K562 (cell line): Measurements from ENCODE around the gene KIF17. TPM values are rescaled to one million over a fixed set of nuclear protein-coding genes. Genes with fewer than 3 reads are reported as not detected.

Experiments
- ATAC-seq: fragments of 200-7000 bp; cut with Tn5 transposase; 3 replicates; pipeline ENCODE4 v1.9.1; 2020; ENCODE audit warnings: moderate library complexity
- BruUV-seq: library from RNA; stranded (reverse); fragments of 400-500 nt; replicated peaks from 2 replicates; lab custom pipeline; 2021; lab: Mats Ljungman, UMichigan
- CTCF ChIA-PET: fragments of 300-600 bp; formaldehyde crosslinking; extraction: SDS; loops from one replicate; lab custom pipeline; 2021; ENCODE audit warnings: low intra/inter-chr PET ratio; lab: Yijun Ruan, JAX
- POLR2A ChIA-PET: fragments of 300-600, 350-650 bp; sonication (Branson Sonifier 250); formaldehyde crosslinking; extraction: SDS; loops from one replicate; lab custom pipeline; 2021; ENCODE audit warnings: antibody characterized with exemption, inconsistent platforms; lab: Yijun Ruan, JAX
- DNase-seq, 4 experiments: peaks; one replicate each; pipeline versions ENCODE4 v3.0.0 to v3.0.0-alpha.2; 2011 to 2018; ENCODE audit warnings: low spot score in 3 of 4, mixed read lengths in 3 of 4; ENCODE audit errors: extremely low read depth in 1 of 4
- FAIRE-seq: peaks from 2 replicates; lab custom pipeline; 2011; peaks lifted over from hg19 to GRCh38; lab: Jason Lieb, UNC
- H2AFZ ChIP-seq: 2 replicates; pipeline ENCODE4 v1.6.0; 2011; ENCODE audit warnings: low read depth, low read length, control low read depth, inconsistent platforms
- H3K27ac ChIP-seq: fragments of 200-600 bp; 3 replicates; pipeline ENCODE4 v1.8.0; 2011; ENCODE audit warnings: low read depth, mild to moderate bottlenecking, control low read depth, inconsistent platforms, low read length, moderate library complexity, mixed read lengths; ENCODE audit errors: extremely low read depth
- H3K27me3 ChIP-seq, 2 experiments: fragments of 300-600 bp in 1 of 2; 2 replicates in 1 of 2; 3 replicates in 1 of 2; pipeline versions ENCODE4 v1.6.0 to v1.8.0; 2011; ENCODE audit warnings: inconsistent platforms in 2 of 2, low read length in 2 of 2, mild to moderate bottlenecking in 1 of 2, mixed read lengths in 1 of 2, moderate library complexity in 1 of 2; ENCODE audit not compliant: control insufficient read depth in 2 of 2, insufficient read depth in 2 of 2
- H3K36me3 ChIP-seq: fragments of 300-600 bp; 3 replicates; pipeline ENCODE4 v1.8.0; 2011; ENCODE audit warnings: mild to moderate bottlenecking, low read length, inconsistent platforms; ENCODE audit not compliant: control insufficient read depth, insufficient read depth
- H3K4me1 ChIP-seq, 2 experiments: fragments of 200-600 bp in 1 of 2; replicated peaks in 1 of 2; 2 replicates in 1 of 2; 3 replicates in 1 of 2; pipeline versions ENCODE4 v1.5.1 to v1.8.0; 2011; ENCODE audit warnings: inconsistent platforms in 2 of 2, low read length in 2 of 2, mild to moderate bottlenecking in 1 of 2, mixed read lengths in 1 of 2, moderate library complexity in 1 of 2; ENCODE audit not compliant: control insufficient read depth in 2 of 2, insufficient read depth in 2 of 2
- H3K4me2 ChIP-seq: 2 replicates; pipeline ENCODE4 v1.6.1; 2011; ENCODE audit warnings: low read length, control low read depth, inconsistent platforms, mixed read lengths; ENCODE audit not compliant: insufficient read depth
- H3K4me3 ChIP-seq: fragments of 200-600 bp; sonication (generic), shearing (Covaris generic); 2 replicates; pipeline ENCODE4 v1.5.1; 2016; ENCODE audit warnings: control low read depth, inconsistent platforms
- H3K79me2 ChIP-seq: fragments of 200-600 bp; 3 replicates; pipeline ENCODE4 v1.8.0; 2011; ENCODE audit warnings: low read length, inconsistent platforms; ENCODE audit not compliant: control insufficient read depth, insufficient read depth
- H3K9ac ChIP-seq, 2 experiments: 2 replicates each; pipeline versions ENCODE4 v1.6.0 to v1.6.1; 2011; ENCODE audit warnings: low read depth in 2 of 2, low read length in 2 of 2, control low read depth in 1 of 2, inconsistent platforms in 1 of 2, mild to moderate bottlenecking in 1 of 2, mixed read lengths in 1 of 2; ENCODE audit not compliant: insufficient read depth in 1 of 2
- H3K9me1 ChIP-seq: one replicate; pipeline ENCODE4 v1.6.0; 2011; ENCODE audit warnings: inconsistent platforms, mild to moderate bottlenecking, low read length, moderate library complexity; ENCODE audit not compliant: control insufficient read depth, insufficient read depth
- H3K9me3 ChIP-seq: replicated peaks from 2 replicates; pipeline ENCODE4 v1.5.1; 2011; ENCODE audit warnings: low read depth, low read length, inconsistent platforms; ENCODE audit not compliant: control insufficient read depth, insufficient read depth
- H4K20me1 ChIP-seq: replicated peaks from 2 replicates; pipeline ENCODE4 v1.6.1; 2011; ENCODE audit warnings: low read length, inconsistent platforms, mixed read lengths; ENCODE audit not compliant: control insufficient read depth, insufficient read depth
- EP300 ChIP-seq: IDR thresholded peaks from 2 replicates; pipeline ENCODE4 v1.6.1; 2012; ENCODE audit warnings: low read length, improper control_type of control experiment
- KLF13 ChIP-seq: fragments of 450-650 bp; IDR thresholded peaks from 2 replicates; pipeline ENCODE4 v1.6.1; 2016; ENCODE audit warnings: missing genetic modification characterization, low read depth, mild to moderate bottlenecking, missing compliant biosample characterization, moderate library complexity, borderline replicate concordance
- MEIS2 ChIP-seq: fragments of 450-650 bp; IDR thresholded peaks from 2 replicates; pipeline ENCODE4 v1.6.1; 2014; ENCODE audit warnings: mild to moderate bottlenecking; ENCODE audit not compliant: partially characterized antibody
- RBM25 ChIP-seq: fragments of 200-400 bp; formaldehyde crosslinking; IDR thresholded peaks from 2 replicates; pipeline ENCODE4 v1.6.1; 2018; ENCODE audit warnings: low read length, low read depth, moderate library complexity; ENCODE audit not compliant: severe bottlenecking
- SNIP1 ChIP-seq: fragments of 450-650 bp; IDR thresholded peaks from 2 replicates; pipeline ENCODE4 v1.7.1; 2017; ENCODE audit warnings: low read depth, mild to moderate bottlenecking
- SNRNP70 ChIP-seq: fragments of 200-400 bp; formaldehyde crosslinking; optimal IDR thresholded peaks from 2 replicates; pipeline ENCODE3; 2017; ENCODE audit warnings: low read depth, low read length
- U2AF2 ChIP-seq: fragments of 200-400 bp; formaldehyde crosslinking; optimal IDR thresholded peaks from 2 replicates; pipeline ENCODE3; 2017; ENCODE audit warnings: low read depth, mild to moderate bottlenecking, low read length
- ZKSCAN1 ChIP-seq: fragments of 150-350 bp; IDR thresholded peaks from 2 replicates; pipeline ENCODE4 v1.6.1; 2016; ENCODE audit warnings: low read depth, low read length
- ZNF175 ChIP-seq: fragments of 200-800 bp; sonication (Bioruptor generic); IDR thresholded peaks from 2 replicates; pipeline ENCODE4 v1.6.1; 2016; ENCODE audit warnings: low read depth, mild to moderate bottlenecking, missing genetic modification characterization, missing compliant biosample characterization
- ZNF586 ChIP-seq: fragments of 450-650 bp; formaldehyde crosslinking; conservative IDR thresholded peaks from 2 replicates; pipeline ENCODE4 v1.4.0; 2020; ENCODE audit warnings: mild to moderate bottlenecking, moderate library complexity
- ZNF695 ChIP-seq: fragments of 450-650 bp; formaldehyde crosslinking; IDR thresholded peaks from 2 replicates; pipeline ENCODE4 v1.4.0; 2020; ENCODE audit warnings: mild to moderate bottlenecking, moderate library complexity
- ZSCAN29 ChIP-seq: fragments of 450-650 bp; IDR thresholded peaks from 2 replicates; pipeline ENCODE4 v1.6.1; 2017
- WGBS: fragments of 100-300 bp; shearing (Covaris generic); methylation state at CpG from one replicate; pipeline ENCODE4 v1.1.6; 2016; ENCODE audit warnings: low coverage, mixed read lengths; ENCODE audit not compliant: insufficient coverage; ENCODE audit errors: missing lambda C conversion rate; 5-methylcytosine and 5-hydroxymethylcytosine counted together
- in situ Hi-C: fragments of 300-500 bp; cut with MboI; formaldehyde crosslinking; loops from 4 replicates; pipeline ENCODE4 v1.15.0; 2018; ENCODE audit warnings: inconsistent platforms, mixed read lengths
- intact Hi-C: fragments of 100-400 bp; cut with micrococcal nuclease; formaldehyde crosslinking; loops from 2 replicates; pipeline ENCODE4 v1.14.2; 2022
- polyA plus RNA-seq, 8 experiments: library from polyadenylated mRNA; depleted of rRNA in 4 of 8; stranded (reverse) in 5 of 8; unstranded in 3 of 8; fragments of >200 nt; fragmentation: Nextera tagmentation in 2 of 8; fragmentation: Illumina TruSeq in 1 of 8; extraction: Ambion mirVana in 2 of 8; extraction: Trizol in 1 of 8; gene quantifications; 2 replicates each; pipeline versions ENCODE4 v1.2.1 to v1.2.3, GENCODE V29; 2011 to 2014; ENCODE audit warnings: inconsistent platforms in 1 of 8, missing spikeins in 1 of 8
- total RNA-seq, 7 experiments: library from RNA; depleted of rRNA in 6 of 7; stranded (reverse); fragments of >200 nt in 6 of 7; fragmentation: Illumina TruSeq in 2 of 7; extraction: Trizol in 2 of 7; gene quantifications; 2 replicates each; pipeline versions ENCODE4 v1.2.1 to v1.2.3, GENCODE V29; 2011 to 2021; ENCODE audit warnings: low replicate concordance in 1 of 7
- TF ChIP-seq, protein P1 (sequence below): fragments of 450-650 bp; formaldehyde crosslinking; IDR thresholded peaks from 2 replicates; pipeline ENCODE4 v1.4.0; 2022; ENCODE audit warnings: missing genetic modification characterization
- TF ChIP-seq, protein P2 (sequence below): fragments of 250-450 bp; sonication (Bioruptor Pico); IDR thresholded peaks from 2 replicates; pipeline ENCODE4 v1.5.0; 2022; ENCODE audit warnings: mild to moderate bottlenecking

KIF17 gene
- total and polyA plus RNA-seq, 9 of the 15 experiments (the other 6 are each of a cell fraction or from before 2014, with no cell fraction given): 0.04 to 0.47 (median 0.18) TPM; not detected in 5

DNA sequence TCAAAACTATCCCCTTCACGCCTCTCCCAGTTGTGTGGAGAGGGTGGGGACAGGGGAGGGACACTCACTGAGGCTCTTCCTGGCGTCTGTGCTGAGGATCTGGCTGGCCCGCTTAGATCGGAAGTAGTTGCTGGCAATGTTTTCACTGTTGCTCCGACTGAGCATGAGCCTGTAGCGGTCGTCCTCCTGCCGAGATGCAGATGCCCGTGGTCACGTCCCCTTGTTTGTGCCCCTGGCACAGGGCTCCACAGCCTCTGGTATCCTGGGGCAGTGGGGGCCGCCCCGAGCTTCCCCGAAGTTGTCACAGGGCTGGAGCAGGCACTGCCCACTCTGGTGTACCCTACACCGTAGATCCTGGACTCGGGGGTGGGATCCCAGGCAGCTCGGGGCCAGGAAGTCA is 51.7 kb downstream of the KIF17 start:
- Histone ChIP-seq H3K9ac (0 out of 4 replicates have a peak overlapping the region, but pooled peaks of 1 of the 2 experiments have one; percentile 15), H3K79me2 (peaks cover 6% of the 10 kb centered on the region)
- ATAC-seq: no peak
- DNase-seq: no peak
- TF ChIP-seq ZNF175 (CRISPR knock-in tag): no peak
- TF ChIP-seq, protein P1, sequence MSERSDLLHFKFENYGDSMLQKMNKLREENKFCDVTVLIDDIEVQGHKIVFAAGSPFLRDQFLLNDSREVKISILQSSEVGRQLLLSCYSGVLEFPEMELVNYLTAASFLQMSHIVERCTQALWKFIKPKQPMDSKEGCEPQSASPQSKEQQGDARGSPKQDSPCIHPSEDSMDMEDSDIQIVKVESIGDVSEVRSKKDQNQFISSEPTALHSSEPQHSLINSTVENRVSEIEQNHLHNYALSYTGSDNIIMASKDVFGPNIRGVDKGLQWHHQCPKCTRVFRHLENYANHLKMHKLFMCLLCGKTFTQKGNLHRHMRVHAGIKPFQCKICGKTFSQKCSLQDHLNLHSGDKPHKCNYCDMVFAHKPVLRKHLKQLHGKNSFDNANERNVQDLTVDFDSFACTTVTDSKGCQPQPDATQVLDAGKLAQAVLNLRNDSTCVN: no peak
- no peak for TF ChIP-seq EP300
- no peak for TF ChIP-seq ZSCAN29
- TF ChIP-seq SNRNP70: no peak
- TF ChIP-seq U2AF2: no peak
- TF ChIP-seq RBM25: no peak
- no peak for TF ChIP-seq KLF13
- no peak for TF ChIP-seq SNIP1
- TF ChIP-seq ZKSCAN1: no peak
- TF ChIP-seq, protein P2, sequence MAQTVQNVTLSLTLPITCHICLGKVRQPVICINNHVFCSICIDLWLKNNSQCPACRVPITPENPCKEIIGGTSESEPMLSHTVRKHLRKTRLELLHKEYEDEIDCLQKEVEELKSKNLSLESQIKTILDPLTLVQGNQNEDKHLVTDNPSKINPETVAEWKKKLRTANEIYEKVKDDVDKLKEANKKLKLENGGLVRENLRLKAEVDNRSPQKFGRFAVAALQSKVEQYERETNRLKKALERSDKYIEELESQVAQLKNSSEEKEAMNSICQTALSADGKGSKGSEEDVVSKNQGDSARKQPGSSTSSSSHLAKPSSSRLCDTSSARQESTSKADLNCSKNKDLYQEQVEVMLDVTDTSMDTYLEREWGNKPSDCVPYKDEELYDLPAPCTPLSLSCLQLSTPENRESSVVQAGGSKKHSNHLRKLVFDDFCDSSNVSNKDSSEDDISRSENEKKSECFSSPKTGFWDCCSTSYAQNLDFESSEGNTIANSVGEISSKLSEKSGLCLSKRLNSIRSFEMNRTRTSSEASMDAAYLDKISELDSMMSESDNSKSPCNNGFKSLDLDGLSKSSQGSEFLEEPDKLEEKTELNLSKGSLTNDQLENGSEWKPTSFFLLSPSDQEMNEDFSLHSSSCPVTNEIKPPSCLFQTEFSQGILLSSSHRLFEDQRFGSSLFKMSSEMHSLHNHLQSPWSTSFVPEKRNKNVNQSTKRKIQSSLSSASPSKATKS: no peak
- TF ChIP-seq ZNF586 (CRISPR knock-in tag): no peak
- TF ChIP-seq ZNF695 (CRISPR knock-in tag): no peak
- no peak for TF ChIP-seq MEIS2
- TF ChIP-seq, all 486 proteins: peak for 0
- intact Hi-C loops: no loop called here
- Histone ChIP-seq H3K4me1 (peaks cover 6 to 23% of the 10 kb centered on the region in 2 experiments; a peak in 3 of 5 replicates), H3K9me3 (no peaks in the 10 kb centered on the region), H3K27me3 (no peaks in the 10 kb centered on the region; a peak in 1 of 5 replicates), H3K27ac (no peak overlapping the region), H3K4me3 (no peak overlapping the region), H2AFZ (peak overlapping the region; percentile 69), H4K20me1 (no peaks in the 10 kb centered on the region), H3K36me3 (no peaks in the 10 kb centered on the region), H3K4me2 (no peak overlapping the region), H3K9me1 (no peaks in the 10 kb centered on the region)
- BruUV-seq: no TSS peak
- ChIA-PET CTCF (no interaction called here), POLR2A (interaction anchor here (0.5 to 1.0 kb wide), 3 partner anchors 25 to 1935 kb away, joined by 3 read pairs; no protein-coding TSS in a partner anchor)
- in situ Hi-C loops: no loop called here
- WGBS: 51% methylated on average over 12 of the region's 16 CpGs
- FAIRE-seq: no peak
